Left colon (tissue), 2 donors: ENCODE measurements around the gene TCIRG1. TPM values are rescaled to one million over a fixed set of nuclear protein-coding genes. Genes with fewer than 3 reads are reported as not detected.

Source experiments
- ATAC-seq: fragments of 200-7000 bp; cut with Tn5 transposase; one replicate; pipeline ENCODE4 v1.9.1; 2020; ENCODE audit warnings: mild to moderate bottlenecking, moderate library complexity
- DNase-seq, 2 donors: peaks; one replicate each; pipeline ENCODE4 v3.0.0-alpha.2; 2020
- intact Hi-C, 2 donors: fragments of 100-400 bp; cut with DNase I in 1 of 2; cut with micrococcal nuclease in 1 of 2; formaldehyde crosslinking; loops; one replicate each; pipeline versions ENCODE4 v1.11.2 to v1.14.0; 2022; cut with DNase I, micrococcal nuclease
- total RNA-seq, 2 donors: library from RNA; stranded (reverse); fragmentation: NEBNext Ultra II Directional; extraction: Animal tissue kit (Norgen Biotek cat#: 25700); gene quantifications; one replicate each; pipeline ENCODE4 v1.2.1, GENCODE V29; 2021
- donor health status: DM: no; HTN: no; CAD: no.
- donor health status: DM: yes; HTN: yes; CAD: no.

TCIRG1 gene
- total RNA-seq, 2 donors from 2014 or later: 140 to 156 TPM

- ATAC-seq: peak; percentile 79
- peak; percentile 95 to 96 for DNase-seq
- intact Hi-C loops: no loop called here
These were observed 34.8 kb upstream of the TCIRG1 start, which contains the start of gene UNC93B1 for GRCh38 chr11:68003846-68004550. UNC93B1 (minus strand) TSS chr11:68004097; CDS start chr11:68004043, 54 bp downstream.

GRCh38 chr11:68004551-68005335 lies 34.1 kb upstream of the TCIRG1 start:
- intact Hi-C loops: no loop called here
- no peak for ATAC-seq
- no peak for DNase-seq

- no peak for ATAC-seq
- no peak for DNase-seq
- intact Hi-C loops: no loop called here
These were observed 32.1 kb upstream of the TCIRG1 start for GRCh38 chr11:68006606-68007166.

GRCh38 chr11:68007498-68008380 lies 31.1 kb upstream of the TCIRG1 start:
- DNase-seq (no peak), ATAC-seq (no peak)
- intact Hi-C loops: no loop called here

- intact Hi-C loops: no loop called here
- ATAC-seq: peak; percentile 31
These were observed 30.2 kb upstream of the TCIRG1 start for GRCh38 chr11:68008381-68009337.

GRCh38 chr11:68009391-68010089 lies 29.3 kb upstream of the TCIRG1 start:
- intact Hi-C loops: no loop called here
- ATAC-seq (no peak), DNase-seq (no peak)

More at GRCh38 chr11:68008381-68009337, 30.2 kb upstream of the TCIRG1 start:
- peak; percentile 73 to 80 for DNase-seq

GRCh38 chr11:68010090-68011041 lies 28.5 kb upstream of the TCIRG1 start, which contains the start of gene ALDH3B1:
ALDH3B1 (plus strand) TSS chr11:68010327; CDS start chr11:68015298, 4,971 bp downstream.
- intact Hi-C loops: no loop called here
- peak; percentile 72 for ATAC-seq
- peak; percentile 92 to 95 for DNase-seq

- intact Hi-C loops: no loop called here
- no peak for DNase-seq
- no peak for ATAC-seq
These were observed 27.5 kb upstream of the TCIRG1 start for GRCh38 chr11:68011051-68011943.

- intact Hi-C loops: no loop called here
- ATAC-seq (no peak), DNase-seq (no peak)
These were observed 26.6 kb upstream of the TCIRG1 start for GRCh38 chr11:68012044-68012842.

- intact Hi-C loops: no loop called here
- ATAC-seq (no peak), DNase-seq (no peak)
These were observed 25.8 kb upstream of the TCIRG1 start for GRCh38 chr11:68012843-68013610.

- DNase-seq (no peak), ATAC-seq (no peak)
- intact Hi-C loops: no loop called here
These were observed 25.1 kb upstream of the TCIRG1 start for GRCh38 chr11:68013611-68014156.

GRCh38 chr11:68014157-68014946 lies 24.5 kb upstream of the TCIRG1 start:
- intact Hi-C loops: no loop called here
- DNase-seq (peak; percentile 76 to 86), ATAC-seq (peak; percentile 50)
